Measurements from ENCODE around the gene HLA-DOA. TPM values are rescaled to one million over a fixed set of nuclear protein-coding genes. Genes with fewer than 3 reads are reported as not detected.
A peak's percentile ranks its signal among the peaks of the same experiment; 100 is the strongest.

HLA-DOA gene
- total RNA-seq, 1 experiment from 2014 or later, result not detected

GRCh38 chr6:32967151-32968091 lies 42.0 kb downstream of the HLA-DOA start:
- DNase-seq (ENCODE audit: low read depth), result peak; percentile 77

GRCh38 chr6:32964776-32965175 lies 44.6 kb downstream of the HLA-DOA start:
- no peak for DNase-seq (ENCODE audit: low read depth)

GRCh38 chr6:32963866-32964265 lies 45.5 kb downstream of the HLA-DOA start:
- DNase-seq (ENCODE audit: low read depth), result no peak

- DNase-seq (ENCODE audit: low read depth), result no peak
These were observed 47.1 kb downstream of the HLA-DOA start for GRCh38 chr6:32962213-32962826.

GRCh38 chr6:32960563-32960962 lies 48.8 kb downstream of the HLA-DOA start:
- DNase-seq (ENCODE audit: low read depth), result no peak

GRCh38 chr6:32956176-32956575 lies 53.2 kb downstream of the HLA-DOA start:
- DNase-seq (ENCODE audit: low read depth), result no peak

GRCh38 chr6:32954986-32955802 lies 54.2 kb downstream of the HLA-DOA start:
- peak; percentile 30 for DNase-seq (ENCODE audit: low read depth)

- DNase-seq (ENCODE audit: low read depth), result no peak
These were observed 55.1 kb downstream of the HLA-DOA start for GRCh38 chr6:32954267-32954666.

Other genes with a start within 250 kb of the HLA-DOA start
- gene HLA-DQB2, start 246.1 kb downstream of the HLA-DOA start, total RNA-seq (2014; rRNA removed; shearing (Covaris generic)), result not detected in 2 replicates
- 0.10 and 0.13 TPM in 2 replicates for gene HLA-DOB, start 192.6 kb downstream of the HLA-DOA start, total RNA-seq (2014; rRNA removed; shearing (Covaris generic))
- 89.3 and 104 TPM in 2 replicates for gene TAP2, start 170.9 kb downstream of the HLA-DOA start, total RNA-seq (2014; rRNA removed; shearing (Covaris generic))
- 46.2 and 52.4 TPM in 2 replicates for gene PSMB8, start 165.5 kb downstream of the HLA-DOA start, total RNA-seq (2014; rRNA removed; shearing (Covaris generic))
- gene TAP1, start 155.9 kb downstream of the HLA-DOA start, total RNA-seq (2014; rRNA removed; shearing (Covaris generic)), result 28.1 and 32.0 TPM in 2 replicates
- gene PSMB9, start 155.4 kb downstream of the HLA-DOA start, total RNA-seq (2014; rRNA removed; shearing (Covaris generic)), result 16.5 and 32.5 TPM in 2 replicates
- 0.07 and 0.16 TPM in 2 replicates for gene HLA-DMB, start 68.6 kb downstream of the HLA-DOA start, total RNA-seq (2014; rRNA removed; shearing (Covaris generic))
- gene HLA-DMA, start 56.5 kb downstream of the HLA-DOA start, total RNA-seq (2014; rRNA removed; shearing (Covaris generic)), result 3.4 and 3.9 TPM in 2 replicates
- 119 and 125 TPM in 2 replicates for gene BRD2, start 41.0 kb downstream of the HLA-DOA start, total RNA-seq (2014; rRNA removed; shearing (Covaris generic))
- 2.2 and 8.9 TPM in 2 replicates for gene HLA-DPA1, start 64.1 kb upstream of the HLA-DOA start, total RNA-seq (2014; rRNA removed; shearing (Covaris generic))
- 12.7 and 33.5 TPM in 2 replicates for gene HLA-DPB1, start 66.4 kb upstream of the HLA-DOA start, total RNA-seq (2014; rRNA removed; shearing (Covaris generic))
- gene COL11A2, start 182.9 kb upstream of the HLA-DOA start, total RNA-seq (2014; rRNA removed; shearing (Covaris generic)), result 0.71 and 0.77 TPM in 2 replicates
- 30.7 and 32.5 TPM in 2 replicates for gene RXRB, start 191.1 kb upstream of the HLA-DOA start, total RNA-seq (2014; rRNA removed; shearing (Covaris generic))
- 94.6 and 121 TPM in 2 replicates for gene SLC39A7, start 191.3 kb upstream of the HLA-DOA start, total RNA-seq (2014; rRNA removed; shearing (Covaris generic))
- gene HSD17B8, start 195.1 kb upstream of the HLA-DOA start, total RNA-seq (2014; rRNA removed; shearing (Covaris generic)), result 5.3 and 5.6 TPM in 2 replicates
- gene RING1, start 198.9 kb upstream of the HLA-DOA start, total RNA-seq (2014; rRNA removed; shearing (Covaris generic)), result 32.1 and 37.0 TPM in 2 replicates

Data from HT1080 (cell line).